HepG2 (cell line): ENCODE results near the gene CBY1. TPM values are rescaled to one million over a fixed set of nuclear protein-coding genes. Genes with fewer than 3 reads are reported as not detected.

Experiments used
- ATM ChIP-seq: fragments of 450-650 bp; IDR thresholded peaks from 2 replicates; pipeline ENCODE4 v1.7.1; 2017; ENCODE audit warnings: mild to moderate bottlenecking, borderline replicate concordance
- EP300 ChIP-seq, 3 experiments: sonication (generic) in 1 of 3; formaldehyde crosslinking in 1 of 3; IDR thresholded peaks; 2 replicates each; pipeline versions ENCODE4 v1.5.1 to v1.6.1; 2011 to 2020; ENCODE audit warnings: low read depth in 2 of 3, low read length in 2 of 3, borderline replicate concordance in 1 of 3, improper control_type of control experiment in 1 of 3, mild to moderate bottlenecking in 1 of 3, missing genetic modification reagents in 1 of 3, moderate library complexity in 1 of 3
- NRL ChIP-seq: sonication (generic); formaldehyde crosslinking; IDR thresholded peaks from 2 replicates; pipeline ENCODE4 v1.5.0; 2020; ENCODE audit warnings: missing genetic modification reagents, mild to moderate bottlenecking, moderate library complexity, borderline replicate concordance
- POGZ ChIP-seq: sonication (generic); formaldehyde crosslinking; IDR thresholded peaks from 2 replicates; pipeline ENCODE4 v1.4.0; 2020; ENCODE audit warnings: mild to moderate bottlenecking, missing genetic modification reagents
- PTBP1 ChIP-seq: fragments of 200-400 bp; formaldehyde crosslinking; IDR thresholded peaks from 2 replicates; pipeline ENCODE4 v1.6.1; 2018; ENCODE audit warnings: low read length, low read depth; ENCODE audit not compliant: poor library complexity, severe bottlenecking
- ZBTB21 ChIP-seq: sonication (generic); formaldehyde crosslinking; IDR thresholded peaks from 2 replicates; pipeline ENCODE4 v1.4.0; 2020; ENCODE audit warnings: missing genetic modification reagents
- ZBTB7B ChIP-seq: sonication (generic); formaldehyde crosslinking; IDR thresholded peaks from 2 replicates; pipeline ENCODE4 v1.4.0; 2020; ENCODE audit warnings: missing genetic modification reagents
- ZHX1 ChIP-seq: sonication (generic); formaldehyde crosslinking; IDR thresholded peaks from 2 replicates; pipeline ENCODE4 v1.8.1; 2022; ENCODE audit warnings: low read depth, mild to moderate bottlenecking, missing genetic modification reagents
- ZNF24 ChIP-seq: fragments of 450-650 bp; IDR thresholded peaks from 2 replicates; pipeline ENCODE4 v1.6.1; 2017; ENCODE audit warnings: antibody characterized with exemption, mild to moderate bottlenecking
- ZNF460 ChIP-seq: sonication (generic); formaldehyde crosslinking; IDR thresholded peaks from 2 replicates; pipeline ENCODE4 v1.5.1; 2020; ENCODE audit warnings: missing genetic modification reagents, mild to moderate bottlenecking, borderline replicate concordance
- ZNF564 ChIP-seq: sonication (generic); formaldehyde crosslinking; IDR thresholded peaks from 2 replicates; pipeline ENCODE4 v1.8.1; 2023; ENCODE audit warnings: mild to moderate bottlenecking, missing genetic modification reagents
- ZNF570 ChIP-seq: sonication (generic); formaldehyde crosslinking; IDR thresholded peaks from 2 replicates; pipeline ENCODE4 v1.4.0; 2020; ENCODE audit warnings: mild to moderate bottlenecking, missing genetic modification reagents, borderline replicate concordance
- ZNF660 ChIP-seq: sonication (generic); formaldehyde crosslinking; IDR thresholded peaks from 2 replicates; pipeline ENCODE4 v1.5.1; 2020; ENCODE audit warnings: mild to moderate bottlenecking, low read depth, missing genetic modification reagents, borderline replicate concordance
- ZNF724P ChIP-seq: sonication (generic); formaldehyde crosslinking; IDR thresholded peaks from 2 replicates; pipeline ENCODE4 v1.8.0; 2022; ENCODE audit warnings: missing genetic modification reagents, borderline replicate concordance
- ZNF800 ChIP-seq: sonication (generic); formaldehyde crosslinking; IDR thresholded peaks from 2 replicates; pipeline ENCODE4 v1.4.0; 2020; ENCODE audit warnings: missing genetic modification reagents
- ZZZ3 ChIP-seq: sonication (generic); formaldehyde crosslinking; IDR thresholded peaks from 2 replicates; pipeline ENCODE4 v1.4.0; 2020; ENCODE audit warnings: missing genetic modification reagents, mild to moderate bottlenecking, borderline replicate concordance
- polyA plus RNA-seq, 8 experiments: library from polyadenylated mRNA; depleted of rRNA in 3 of 8; stranded (reverse) in 7 of 8; unstranded in 1 of 8; fragments of >200 nt; fragmentation: Illumina TruSeq in 4 of 8; extraction: Trizol in 4 of 8; gene quantifications; 2 replicates each; pipeline versions ENCODE4 v1.2.1 to v1.2.3, GENCODE V29; 2011 to 2016; ENCODE audit warnings: low read depth in 4 of 8, missing spikeins in 1 of 8, mixed read lengths in 1 of 8; ENCODE audit not compliant: insufficient read depth in 1 of 8
- total RNA-seq, 5 experiments: library from RNA; depleted of rRNA; stranded (reverse); fragments of >200 nt; fragmentation: Illumina TruSeq; extraction: Trizol; gene quantifications; 2 replicates each; pipeline ENCODE4 v1.2.3, GENCODE V29; 2016; ENCODE audit warnings: low read depth in 1 of 5
- TF ChIP-seq, protein P1 (sequence below): sonication (generic); formaldehyde crosslinking; conservative IDR thresholded peaks from 2 replicates; pipeline ENCODE4 v1.5.0; 2020; ENCODE audit warnings: missing genetic modification reagents
- TF ChIP-seq, protein P2 (sequence below): IDR thresholded peaks from 2 replicates; pipeline ENCODE4 v1.4.0; 2020; ENCODE audit warnings: mild to moderate bottlenecking, missing genetic modification reagents

The CBY1 gene
- total and polyA plus RNA-seq, 2 of the 13 experiments (the other 11 are each of a cell fraction or from before 2014, with no cell fraction given), result 19.7 to 20.3 TPM

DNA sequence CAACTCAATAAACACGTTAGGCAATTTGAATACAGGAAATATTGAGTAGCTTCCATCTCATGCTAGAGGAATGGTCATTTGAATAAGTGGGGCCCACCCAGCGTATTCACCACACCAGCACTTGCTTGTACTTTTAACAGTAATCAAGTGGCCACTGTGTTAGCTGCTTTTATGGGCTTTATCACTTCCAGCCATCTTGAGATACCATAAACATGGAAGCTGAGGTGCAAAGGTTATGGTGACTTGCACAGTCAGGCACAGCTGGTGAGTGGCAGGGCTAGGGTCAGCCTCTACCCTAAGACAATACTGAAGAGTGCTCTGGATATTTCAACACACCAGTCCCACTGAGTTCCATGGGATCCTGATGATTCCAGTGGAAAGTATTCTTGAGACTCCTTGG, 37.6 kb downstream of the CBY1 start (continued):
- TF ChIP-seq ZNF460, result no peak
- TF ChIP-seq ZNF724P (CRISPR knock-in tag), result no peak
- no peak for TF ChIP-seq NRL (CRISPR knock-in tag)
- TF ChIP-seq ZNF570 (CRISPR knock-in tag), result no peak
- TF ChIP-seq ZNF660 (CRISPR knock-in tag), result no peak
- no peak for TF ChIP-seq ZHX1 (CRISPR knock-in tag)
- no peak for TF ChIP-seq ZBTB21 (CRISPR knock-in tag)
- no peak for TF ChIP-seq POGZ (CRISPR knock-in tag)
- TF ChIP-seq, protein P1, sequence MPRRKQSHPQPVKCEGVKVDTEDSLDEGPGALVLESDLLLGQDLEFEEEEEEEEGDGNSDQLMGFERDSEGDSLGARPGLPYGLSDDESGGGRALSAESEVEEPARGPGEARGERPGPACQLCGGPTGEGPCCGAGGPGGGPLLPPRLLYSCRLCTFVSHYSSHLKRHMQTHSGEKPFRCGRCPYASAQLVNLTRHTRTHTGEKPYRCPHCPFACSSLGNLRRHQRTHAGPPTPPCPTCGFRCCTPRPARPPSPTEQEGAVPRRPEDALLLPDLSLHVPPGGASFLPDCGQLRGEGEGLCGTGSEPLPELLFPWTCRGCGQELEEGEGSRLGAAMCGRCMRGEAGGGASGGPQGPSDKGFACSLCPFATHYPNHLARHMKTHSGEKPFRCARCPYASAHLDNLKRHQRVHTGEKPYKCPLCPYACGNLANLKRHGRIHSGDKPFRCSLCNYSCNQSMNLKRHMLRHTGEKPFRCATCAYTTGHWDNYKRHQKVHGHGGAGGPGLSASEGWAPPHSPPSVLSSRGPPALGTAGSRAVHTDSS (CRISPR knock-in tag), result no peak
- no peak for TF ChIP-seq PTBP1
- TF ChIP-seq ZNF24, result no peak
- no peak for TF ChIP-seq ATM
- TF ChIP-seq EP300 (IDR thresholded peaks at IDR 0.05; ENCODE audit: low read depth in 2 of 2, low read length in 2 of 2), result peak in 1 of 2 experiments; percentile 22; a peak in 1 of 4 replicates
- no peak; the same call in 1 of the 2 replicates for TF ChIP-seq EP300 (CRISPR knock-in tag; IDR thresholded peaks at IDR 0.05; ENCODE audit: borderline replicate concordance)
- TF ChIP-seq, protein P2, sequence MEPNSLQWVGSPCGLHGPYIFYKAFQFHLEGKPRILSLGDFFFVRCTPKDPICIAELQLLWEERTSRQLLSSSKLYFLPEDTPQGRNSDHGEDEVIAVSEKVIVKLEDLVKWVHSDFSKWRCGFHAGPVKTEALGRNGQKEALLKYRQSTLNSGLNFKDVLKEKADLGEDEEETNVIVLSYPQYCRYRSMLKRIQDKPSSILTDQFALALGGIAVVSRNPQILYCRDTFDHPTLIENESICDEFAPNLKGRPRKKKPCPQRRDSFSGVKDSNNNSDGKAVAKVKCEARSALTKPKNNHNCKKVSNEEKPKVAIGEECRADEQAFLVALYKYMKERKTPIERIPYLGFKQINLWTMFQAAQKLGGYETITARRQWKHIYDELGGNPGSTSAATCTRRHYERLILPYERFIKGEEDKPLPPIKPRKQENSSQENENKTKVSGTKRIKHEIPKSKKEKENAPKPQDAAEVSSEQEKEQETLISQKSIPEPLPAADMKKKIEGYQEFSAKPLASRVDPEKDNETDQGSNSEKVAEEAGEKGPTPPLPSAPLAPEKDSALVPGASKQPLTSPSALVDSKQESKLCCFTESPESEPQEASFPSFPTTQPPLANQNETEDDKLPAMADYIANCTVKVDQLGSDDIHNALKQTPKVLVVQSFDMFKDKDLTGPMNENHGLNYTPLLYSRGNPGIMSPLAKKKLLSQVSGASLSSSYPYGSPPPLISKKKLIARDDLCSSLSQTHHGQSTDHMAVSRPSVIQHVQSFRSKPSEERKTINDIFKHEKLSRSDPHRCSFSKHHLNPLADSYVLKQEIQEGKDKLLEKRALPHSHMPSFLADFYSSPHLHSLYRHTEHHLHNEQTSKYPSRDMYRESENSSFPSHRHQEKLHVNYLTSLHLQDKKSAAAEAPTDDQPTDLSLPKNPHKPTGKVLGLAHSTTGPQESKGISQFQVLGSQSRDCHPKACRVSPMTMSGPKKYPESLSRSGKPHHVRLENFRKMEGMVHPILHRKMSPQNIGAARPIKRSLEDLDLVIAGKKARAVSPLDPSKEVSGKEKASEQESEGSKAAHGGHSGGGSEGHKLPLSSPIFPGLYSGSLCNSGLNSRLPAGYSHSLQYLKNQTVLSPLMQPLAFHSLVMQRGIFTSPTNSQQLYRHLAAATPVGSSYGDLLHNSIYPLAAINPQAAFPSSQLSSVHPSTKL (CRISPR knock-in tag), result peak; percentile 35
- TF ChIP-seq ZNF564 (CRISPR knock-in tag), result no peak
- TF ChIP-seq ZBTB7B, result no peak
- no peak for TF ChIP-seq ZNF800 (CRISPR knock-in tag)
- TF ChIP-seq ZZZ3, result no peak
